Upper lobe of left lung (tissue), 4 donors: ENCODE measurements around the gene LRRC37A3.

ENCODE experiments used
- CTCF ChIP-seq, 6 experiments: fragments of 450-650 bp in 4 of 6; fragments of 200-600 bp in 2 of 6; sonication (generic) in 2 of 6; IDR thresholded peaks; one replicate each; pipeline ENCODE4 v1.5.1; 2016 to 2019; ENCODE audit warnings: antibody characterized with exemption in 6 of 6
- EP300 ChIP-seq, 4 donors: sonication (generic); formaldehyde crosslinking; IDR thresholded peaks; one replicate each; pipeline ENCODE4 v1.5.1; 2017; ENCODE audit warnings: antibody characterized with exemption in 4 of 4, control low read depth in 2 of 4
- POLR2A ChIP-seq, 4 donors: fragments of 450-650 bp; IDR thresholded peaks; one replicate each; pipeline ENCODE4 v1.5.1; 2016 to 2017; ENCODE audit warnings: antibody characterized with exemption in 4 of 4, mild to moderate bottlenecking in 2 of 4

DNA sequence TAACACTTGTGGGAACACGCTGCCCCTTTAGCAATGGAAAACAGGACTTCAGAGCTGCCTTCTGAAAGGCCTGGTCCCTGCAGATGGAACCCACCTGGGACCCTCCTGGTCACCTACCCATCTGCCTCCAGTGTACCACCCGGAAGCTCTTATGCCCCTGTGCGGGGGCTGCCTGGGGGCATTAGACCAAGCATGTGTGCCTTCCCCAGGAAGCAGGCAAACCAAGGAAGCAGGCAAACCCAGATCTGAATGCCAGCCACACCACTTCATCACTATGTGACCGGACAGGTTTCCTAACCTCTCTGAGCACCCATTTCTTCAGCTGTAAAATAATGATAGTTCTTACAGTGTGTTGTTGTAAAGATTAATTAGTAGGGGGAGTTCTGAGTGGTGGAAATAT is 20.8 kb upstream of the LRRC37A3 start:
- no peak for TF ChIP-seq EP300 (IDR thresholded peaks at IDR 0.05)
- TF ChIP-seq CTCF (IDR thresholded peaks at IDR 0.05): no peak
- TF ChIP-seq POLR2A (IDR thresholded peaks at IDR 0.05): no peak
